ENCODE data around the gene NHS.

Gene NHS

DNA sequence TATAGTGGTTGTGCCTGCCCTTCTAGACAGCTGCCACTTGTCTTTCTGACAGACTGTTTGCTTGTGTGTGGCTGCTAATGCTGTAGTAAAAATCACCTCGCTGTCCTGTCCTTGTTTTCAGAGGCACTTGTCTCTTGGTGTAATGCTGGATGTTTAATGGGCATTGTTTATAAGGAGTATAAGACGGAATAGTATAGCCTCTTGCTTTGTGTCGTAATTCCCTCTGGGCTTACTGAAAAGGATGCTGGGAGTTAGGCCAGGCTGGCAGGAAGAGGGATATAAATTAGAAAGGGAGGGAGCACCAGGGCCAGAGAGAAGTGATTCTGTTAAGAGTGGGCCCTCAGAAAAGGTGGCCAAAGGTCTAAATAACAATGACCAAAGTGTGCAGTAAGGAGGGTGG lies 29.0 kb downstream of the NHS start:
- Histone ChIP-seq H2AFZ (ENCODE audit: low read length, unreplicated experiment) (no peak overlapping the region), H3K79me2 (ENCODE audit: control insufficient read depth, insufficient read depth, low read length, unreplicated experiment) (no peaks in the 10 kb centered on the region), H3K27me3 (ENCODE audit: insufficient read depth, low read length) (no peaks in the 10 kb centered on the region), H3K27ac (ENCODE audit: low read depth, low read length) (no peak overlapping the region), H3K4me1 (ENCODE audit: control insufficient read depth, insufficient read depth, low read length, unreplicated experiment) (peaks cover 18% of the 10 kb centered on the region), H3K4me3 (ENCODE audit: low read depth, low read length) (no peak overlapping the region), H3K36me3 (ENCODE audit: insufficient read depth, low read length) (no peaks in the 10 kb centered on the region)

DNA sequence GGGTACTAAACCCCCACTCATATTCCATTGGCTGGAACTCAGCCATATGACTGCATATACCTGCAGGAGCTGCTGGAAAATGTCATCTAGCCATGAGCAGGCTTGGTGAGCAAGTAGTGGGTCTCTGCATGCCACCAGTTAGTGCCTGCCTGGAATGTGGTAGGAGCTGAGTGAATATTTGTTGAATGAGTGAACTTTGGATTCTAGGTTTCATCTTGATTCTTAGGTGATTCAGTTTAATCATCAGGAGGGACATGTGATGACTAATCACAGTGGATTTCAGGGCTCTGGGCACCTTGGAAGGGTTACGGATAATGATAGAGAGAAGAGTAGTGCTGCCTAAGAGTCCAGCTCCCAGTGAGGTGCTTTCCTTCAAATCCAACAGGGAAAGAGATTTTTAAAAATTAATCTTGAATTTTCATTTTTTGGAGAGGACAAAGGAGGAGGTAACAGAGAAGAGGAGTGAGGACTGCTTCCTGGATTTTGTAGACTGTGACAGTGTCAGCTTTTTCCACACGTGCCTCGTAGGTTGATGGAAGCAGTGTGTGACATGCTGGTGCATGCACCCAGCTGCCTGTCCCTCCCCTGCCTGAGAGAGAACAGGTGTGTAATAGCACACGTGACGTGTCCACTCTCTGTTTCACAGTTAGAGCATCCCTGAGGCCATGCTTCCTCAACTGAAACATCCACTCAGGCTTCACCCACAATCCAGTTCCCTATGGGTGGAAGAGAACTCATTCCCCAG lies 30.4 kb downstream of the NHS start:
- Histone ChIP-seq H3K4me1 (ENCODE audit: control insufficient read depth, insufficient read depth, low read length, unreplicated experiment) (peaks cover 18% of the 10 kb centered on the region), H3K27ac (ENCODE audit: low read depth, low read length) (no peak overlapping the region), H2AFZ (ENCODE audit: low read length, unreplicated experiment) (no peak overlapping the region), H3K4me3 (ENCODE audit: low read depth, low read length) (no peak overlapping the region), H3K27me3 (ENCODE audit: insufficient read depth, low read length) (no peaks in the 10 kb centered on the region), H3K79me2 (ENCODE audit: control insufficient read depth, insufficient read depth, low read length, unreplicated experiment) (no peaks in the 10 kb centered on the region), H3K36me3 (ENCODE audit: insufficient read depth, low read length) (no peaks in the 10 kb centered on the region)

DNA sequence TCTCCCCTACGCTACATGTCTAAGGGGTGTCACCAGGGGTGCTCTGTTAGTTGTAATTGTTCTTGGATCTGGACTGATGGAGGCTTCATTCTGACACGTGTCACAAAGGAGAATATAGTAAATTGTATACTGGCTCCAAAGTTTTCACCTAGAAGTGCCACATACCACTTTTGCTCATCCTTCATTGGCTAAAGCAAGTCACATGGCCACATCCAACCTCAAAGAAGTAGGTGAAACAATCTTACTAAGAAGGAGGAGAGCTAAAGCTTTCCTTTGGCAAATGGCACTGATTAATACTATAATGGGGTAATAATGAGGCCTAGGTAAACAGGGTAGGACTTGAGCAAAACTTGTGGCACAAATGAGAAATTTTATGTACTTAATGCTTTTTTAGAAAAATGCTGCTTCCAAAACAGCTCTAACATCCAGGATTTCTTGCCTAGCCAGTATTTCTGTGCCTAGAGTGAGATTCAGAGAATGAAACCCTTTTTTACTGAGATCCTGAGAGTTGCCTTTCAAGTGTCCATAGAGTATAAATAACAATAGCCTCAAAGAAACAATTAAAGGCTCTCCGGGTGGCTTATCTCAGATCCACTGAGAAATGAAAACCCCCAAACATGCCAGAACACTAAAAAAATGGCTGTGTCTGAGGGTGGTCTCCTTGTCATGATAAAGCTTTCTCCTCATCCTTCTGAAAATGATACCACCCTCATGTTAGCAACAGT lies 34.7 kb downstream of the NHS start:
- Histone ChIP-seq H3K4me3 (ENCODE audit: low read depth, low read length) (no peak overlapping the region), H3K79me2 (ENCODE audit: control insufficient read depth, insufficient read depth, low read length, unreplicated experiment) (no peaks in the 10 kb centered on the region), H3K27me3 (ENCODE audit: insufficient read depth, low read length) (no peaks in the 10 kb centered on the region), H3K4me1 (ENCODE audit: control insufficient read depth, insufficient read depth, low read length, unreplicated experiment) (peaks cover 47% of the 10 kb centered on the region), H3K27ac (ENCODE audit: low read depth, low read length) (no peak overlapping the region), H3K36me3 (ENCODE audit: insufficient read depth, low read length) (no peaks in the 10 kb centered on the region), H2AFZ (ENCODE audit: low read length, unreplicated experiment) (no peak overlapping the region)

DNA sequence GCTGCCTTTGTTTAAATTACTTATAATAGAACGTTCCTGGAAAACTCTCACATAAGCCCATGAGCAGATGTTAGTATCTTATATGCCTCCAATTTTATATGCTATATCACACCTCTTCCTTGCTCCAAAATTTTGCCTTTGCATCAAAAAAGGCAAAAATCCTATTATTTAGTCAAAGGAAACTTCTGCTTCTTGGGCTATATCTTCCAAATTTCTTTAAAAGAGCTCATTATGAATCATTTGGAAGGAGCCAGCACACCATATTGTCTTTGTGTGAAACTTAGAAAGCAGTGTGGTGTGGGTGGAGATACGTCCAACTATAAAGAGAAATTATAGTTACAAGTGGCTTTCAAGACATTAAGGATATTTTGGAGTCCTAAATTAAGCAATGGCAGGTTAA lies 35.7 kb downstream of the NHS start:
- Histone ChIP-seq H3K27me3 (ENCODE audit: insufficient read depth, low read length) (no peaks in the 10 kb centered on the region), H3K4me3 (ENCODE audit: low read depth, low read length) (no peak overlapping the region), H2AFZ (ENCODE audit: low read length, unreplicated experiment) (no peak overlapping the region), H3K27ac (ENCODE audit: low read depth, low read length) (no peak overlapping the region), H3K36me3 (ENCODE audit: insufficient read depth, low read length) (no peaks in the 10 kb centered on the region), H3K79me2 (ENCODE audit: control insufficient read depth, insufficient read depth, low read length, unreplicated experiment) (peaks cover 1% of the 10 kb centered on the region), H3K4me1 (ENCODE audit: control insufficient read depth, insufficient read depth, low read length, unreplicated experiment) (peaks cover 47% of the 10 kb centered on the region)

DNA sequence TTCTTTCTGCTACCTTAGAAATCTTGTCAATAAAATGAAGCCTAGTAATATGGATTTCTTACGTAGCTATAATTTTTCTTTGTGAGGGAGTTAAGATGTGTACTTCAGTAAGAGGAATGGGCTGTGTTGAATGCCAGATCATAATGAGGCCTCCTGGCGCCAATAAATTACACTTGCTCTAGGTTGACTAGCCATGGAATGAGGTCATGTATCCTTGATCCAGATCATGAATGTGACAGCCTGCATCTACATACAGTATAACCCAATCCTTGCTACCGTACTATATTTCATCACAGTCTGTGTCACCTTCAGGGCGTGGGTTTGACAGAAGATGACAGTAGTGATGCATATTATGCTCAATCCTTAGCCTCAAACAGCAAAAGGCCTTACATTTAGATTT lies 36.2 kb downstream of the NHS start:
- peaks cover 3% of the 10 kb centered on the region for H3K79me2 ChIP-seq (ENCODE audit: control insufficient read depth, insufficient read depth, low read length, unreplicated experiment)
- no peak overlapping the region for H3K4me3 ChIP-seq (ENCODE audit: low read depth, low read length)
- no peaks in the 10 kb centered on the region for H3K36me3 ChIP-seq (ENCODE audit: insufficient read depth, low read length)
- H3K4me1 ChIP-seq (ENCODE audit: control insufficient read depth, insufficient read depth, low read length, unreplicated experiment): peaks cover 47% of the 10 kb centered on the region
- H3K27me3 ChIP-seq (ENCODE audit: insufficient read depth, low read length): no peaks in the 10 kb centered on the region
- H3K27ac ChIP-seq (ENCODE audit: low read depth, low read length): peak overlapping the region; percentile 68
- no peak overlapping the region for H2AFZ ChIP-seq (ENCODE audit: low read length, unreplicated experiment)

DNA sequence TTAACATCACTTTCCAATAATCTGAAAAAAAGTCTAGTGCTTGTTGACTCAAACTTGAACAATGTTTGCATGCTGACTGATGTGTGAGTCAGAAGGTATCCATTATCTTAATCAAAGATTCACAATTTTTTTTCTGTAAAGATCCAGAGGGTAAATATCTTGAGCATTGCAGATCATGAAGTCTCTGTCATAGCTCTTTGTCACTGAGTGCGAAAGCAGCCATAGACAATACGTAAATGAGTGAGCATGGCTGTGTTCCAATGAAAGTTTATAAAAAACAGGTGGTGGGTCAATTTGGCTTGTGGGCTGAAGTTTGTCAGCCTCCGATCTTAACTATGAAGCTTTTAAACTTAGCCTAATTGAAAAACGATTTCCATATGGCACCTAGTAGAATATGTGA lies 37.7 kb downstream of the NHS start:
- no peaks in the 10 kb centered on the region for H3K27me3 ChIP-seq (ENCODE audit: insufficient read depth, low read length)
- peaks cover 50% of the 10 kb centered on the region for H3K4me1 ChIP-seq (ENCODE audit: control insufficient read depth, insufficient read depth, low read length, unreplicated experiment)

DNA sequence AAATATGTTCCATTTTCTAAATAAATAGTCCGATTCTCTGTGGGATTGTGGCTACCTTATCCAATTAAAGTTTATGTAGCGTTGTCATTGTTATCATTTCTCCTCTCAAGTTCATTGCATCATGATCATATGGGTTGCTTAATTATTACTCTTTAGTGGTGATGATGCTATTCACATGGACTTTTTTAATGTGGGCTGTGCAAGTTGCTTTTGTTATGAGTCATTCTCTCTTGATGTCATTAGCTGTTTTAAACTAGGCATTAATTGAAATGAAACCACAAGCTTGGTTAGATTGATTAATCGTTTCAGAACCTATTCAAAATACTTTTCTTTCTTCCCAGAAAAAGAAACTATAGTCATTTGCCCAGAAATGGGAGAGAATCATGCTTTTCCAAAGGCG lies 38.2 kb downstream of the NHS start:
- no peaks in the 10 kb centered on the region for H3K27me3 ChIP-seq (ENCODE audit: insufficient read depth, low read length)
- H3K79me2 ChIP-seq (ENCODE audit: control insufficient read depth, insufficient read depth, low read length, unreplicated experiment): peaks cover 3% of the 10 kb centered on the region
- H3K4me3 ChIP-seq (ENCODE audit: low read depth, low read length): peak overlapping the region; percentile 76
- peak overlapping the region; percentile 100 for H3K27ac ChIP-seq (ENCODE audit: low read depth, low read length)
- H3K4me1 ChIP-seq (ENCODE audit: control insufficient read depth, insufficient read depth, low read length, unreplicated experiment): peaks cover 50% of the 10 kb centered on the region
- no peaks in the 10 kb centered on the region for H3K36me3 ChIP-seq (ENCODE audit: insufficient read depth, low read length)
- no peak overlapping the region for H2AFZ ChIP-seq (ENCODE audit: low read length, unreplicated experiment)

More for the DNA sequence above, 37.7 kb downstream of the NHS start:
- Histone ChIP-seq H3K27ac (ENCODE audit: low read depth, low read length) (peak overlapping the region; percentile 100), H3K36me3 (ENCODE audit: insufficient read depth, low read length) (no peaks in the 10 kb centered on the region), H3K79me2 (ENCODE audit: control insufficient read depth, insufficient read depth, low read length, unreplicated experiment) (peaks cover 3% of the 10 kb centered on the region), H3K4me3 (ENCODE audit: low read depth, low read length) (peak overlapping the region; percentile 76), H2AFZ (ENCODE audit: low read length, unreplicated experiment) (no peak overlapping the region)

DNA sequence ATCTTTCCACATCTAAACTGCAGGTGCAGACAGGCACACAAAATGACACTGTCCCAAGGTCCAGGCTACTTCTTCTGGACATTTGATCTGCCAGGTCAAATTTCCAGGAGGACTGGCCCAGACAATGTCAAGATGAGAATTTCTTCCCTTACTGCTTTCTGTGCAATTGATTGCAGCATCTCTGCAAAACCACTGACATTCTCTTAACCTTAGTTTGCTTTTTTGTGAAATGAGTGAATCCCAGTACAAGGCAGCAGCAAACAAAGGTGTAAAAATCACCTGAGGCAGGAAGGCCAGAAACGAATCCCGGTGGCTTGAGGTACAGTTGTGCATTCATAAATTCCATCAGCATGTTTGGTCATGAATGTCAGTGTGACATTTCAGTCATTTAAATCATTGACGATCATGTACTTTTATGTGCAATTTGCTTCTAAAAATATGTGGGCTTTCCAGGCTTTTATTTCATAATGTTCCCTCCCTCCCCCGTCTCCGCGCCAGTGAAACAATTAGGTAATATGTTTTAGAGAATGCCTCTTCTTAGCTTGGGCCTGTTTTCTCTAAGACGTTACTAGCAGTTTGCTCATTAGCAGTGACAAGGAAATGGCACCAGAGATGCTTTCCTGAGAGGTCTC lies 39.1 kb downstream of the NHS start:
- H2AFZ ChIP-seq (ENCODE audit: low read length, unreplicated experiment): peak overlapping the region; percentile 40
- peaks cover 50% of the 10 kb centered on the region for H3K4me1 ChIP-seq (ENCODE audit: control insufficient read depth, insufficient read depth, low read length, unreplicated experiment)
- H3K4me3 ChIP-seq (ENCODE audit: low read depth, low read length): peak overlapping the region; percentile 25; the same call in 1 of the 2 replicates
- H3K27ac ChIP-seq (ENCODE audit: low read depth, low read length): peak overlapping the region; percentile 100
- no peaks in the 10 kb centered on the region for H3K36me3 ChIP-seq (ENCODE audit: insufficient read depth, low read length)
- H3K27me3 ChIP-seq (ENCODE audit: insufficient read depth, low read length): no peaks in the 10 kb centered on the region
- peaks cover 3% of the 10 kb centered on the region for H3K79me2 ChIP-seq (ENCODE audit: control insufficient read depth, insufficient read depth, low read length, unreplicated experiment)

DNA sequence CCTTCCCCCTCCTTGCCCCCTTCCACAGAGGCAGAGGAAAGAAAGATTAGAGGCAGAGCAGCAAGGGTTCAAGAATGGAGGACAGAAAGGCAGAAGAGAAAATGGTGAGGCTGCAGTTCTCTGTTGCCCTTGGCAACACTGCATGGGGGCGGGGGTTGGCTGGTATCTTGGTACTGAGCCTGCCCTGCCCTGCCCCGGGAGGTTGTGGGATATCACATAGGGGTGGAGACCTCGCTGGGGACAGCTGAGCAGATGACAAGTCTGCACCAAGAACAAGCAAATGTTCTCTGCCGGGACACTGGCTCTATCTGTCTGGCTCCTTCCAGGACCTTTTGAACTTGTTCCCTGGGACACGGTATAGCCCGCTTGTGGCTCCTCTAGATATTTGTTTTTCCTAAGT lies 39.8 kb downstream of the NHS start:
- H3K4me1 ChIP-seq (ENCODE audit: control insufficient read depth, insufficient read depth, low read length, unreplicated experiment): peaks cover 50% of the 10 kb centered on the region
- H2AFZ ChIP-seq (ENCODE audit: low read length, unreplicated experiment): peak overlapping the region; percentile 40
- peaks cover 3% of the 10 kb centered on the region for H3K79me2 ChIP-seq (ENCODE audit: control insufficient read depth, insufficient read depth, low read length, unreplicated experiment)
- peak overlapping the region; percentile 100 for H3K27ac ChIP-seq (ENCODE audit: low read depth, low read length)
- H3K27me3 ChIP-seq (ENCODE audit: insufficient read depth, low read length): no peaks in the 10 kb centered on the region
- no peaks in the 10 kb centered on the region for H3K36me3 ChIP-seq (ENCODE audit: insufficient read depth, low read length)
- peak overlapping the region; percentile 25; the same call in 1 of the 2 replicates for H3K4me3 ChIP-seq (ENCODE audit: low read depth, low read length)

DNA sequence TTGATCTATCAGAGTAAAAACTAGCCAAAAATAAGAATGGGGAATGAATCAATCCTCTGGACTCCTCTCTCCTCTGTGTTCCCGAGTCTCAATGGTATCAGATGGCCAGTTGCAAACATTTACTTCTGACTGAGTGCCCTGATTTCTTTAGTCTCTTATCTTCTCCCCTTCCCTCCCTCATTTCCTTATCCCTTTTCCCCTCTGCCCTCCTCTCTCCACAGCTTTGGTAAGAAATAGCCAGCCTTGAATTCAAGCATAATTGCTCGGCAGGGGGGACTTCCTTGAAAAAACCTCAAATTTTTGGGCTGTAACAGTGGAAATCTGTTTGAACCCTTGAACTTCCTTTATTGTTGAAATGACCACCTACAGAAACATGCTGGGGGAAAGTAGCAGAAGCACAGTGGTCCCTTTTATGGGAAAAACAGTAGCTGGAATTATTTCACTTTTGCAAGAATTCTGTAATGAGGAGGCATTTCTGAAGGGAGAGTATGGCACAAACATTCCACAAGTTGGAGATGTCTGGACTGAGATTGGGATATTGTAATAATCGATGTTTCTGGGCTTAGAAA lies 40.3 kb downstream of the NHS start:
- H3K27me3 ChIP-seq (ENCODE audit: insufficient read depth, low read length): no peaks in the 10 kb centered on the region
- H3K4me3 ChIP-seq (ENCODE audit: low read depth, low read length): peak overlapping the region; percentile 25; the same call in 1 of the 2 replicates
- H2AFZ ChIP-seq (ENCODE audit: low read length, unreplicated experiment): peak overlapping the region; percentile 40
- H3K4me1 ChIP-seq (ENCODE audit: control insufficient read depth, insufficient read depth, low read length, unreplicated experiment): peaks cover 50% of the 10 kb centered on the region
- H3K36me3 ChIP-seq (ENCODE audit: insufficient read depth, low read length): no peaks in the 10 kb centered on the region
- peak overlapping the region; percentile 100; the same call in 1 of the 2 replicates for H3K27ac ChIP-seq (ENCODE audit: low read depth, low read length)
- H3K79me2 ChIP-seq (ENCODE audit: control insufficient read depth, insufficient read depth, low read length, unreplicated experiment): peaks cover 3% of the 10 kb centered on the region
